Neural progenitor cell (in vitro differentiated cells): ENCODE results near the gene RAB11FIP5. TPM values are rescaled to one million over a fixed set of nuclear protein-coding genes. Genes with fewer than 3 reads are reported as not detected.
"Not testable (repeated sequence)": the region's sequence is repeated elsewhere in the genome, so short reads cannot be mapped to it uniquely, and the experiment has no call there.

Experiments used
- DNase-seq: peaks from one replicate; pipeline ENCODE4 v3.0.0-alpha.2; 2016; ENCODE audit warnings: low spot score
- H2AFZ ChIP-seq: fragments of 200-600 bp; sonication (generic); replicated peaks from 2 replicates; pipeline ENCODE4 v1.6.1; 2016; ENCODE audit warnings: antibody characterized with exemption
- H3F3A ChIP-seq: fragments of 200-600 bp; sonication (generic); 2 replicates; pipeline ENCODE4 v1.6.1; 2016; ENCODE audit warnings: antibody characterized with exemption, low read depth
- H3K27ac ChIP-seq: fragments of 200-600 bp; sonication (generic); 2 replicates; pipeline ENCODE4 v1.5.1; 2016; ENCODE audit warnings: mild to moderate bottlenecking
- H3K27me3 ChIP-seq: fragments of 200-600 bp; sonication (generic); 2 replicates; pipeline ENCODE4 v1.6.1; 2016; ENCODE audit warnings: mild to moderate bottlenecking, moderate library complexity
- H3K36me3 ChIP-seq: fragments of 200-600 bp; sonication (generic); 2 replicates; pipeline ENCODE4 v1.5.1; 2016
- H3K4me1 ChIP-seq: fragments of 200-600 bp; sonication (generic); 2 replicates; pipeline ENCODE4 v1.6.1; 2016; ENCODE audit warnings: mixed run types
- H3K4me2 ChIP-seq: fragments of 200-600 bp; sonication (generic); 2 replicates; pipeline ENCODE4 v1.6.1; 2016
- H3K4me3 ChIP-seq: fragments of 200-600 bp; sonication (generic); 2 replicates; pipeline ENCODE4 v1.5.1; 2016
- H3K79me2 ChIP-seq: fragments of 200-600 bp; sonication (generic); 2 replicates; pipeline ENCODE4 v1.6.1; 2016; ENCODE audit warnings: low read depth
- H3K9ac ChIP-seq: fragments of 200-600 bp; sonication (generic); 2 replicates; pipeline ENCODE4 v1.6.1; 2016
- H3K9me3 ChIP-seq: fragments of 200-600 bp; sonication (generic); 2 replicates; pipeline ENCODE4 v1.5.1; 2016; ENCODE audit warnings: low read depth
- H4K20me1 ChIP-seq: fragments of 200-600 bp; sonication (generic); 2 replicates; pipeline ENCODE4 v1.6.1; 2016; ENCODE audit warnings: low read depth
- H3K27ac Mint-ChIP-seq: 3 replicates; pipeline ENCODE4 v1.8.0; 2021; ENCODE audit warnings: mixed read lengths
- H3K27me3 Mint-ChIP-seq: 2 replicates; pipeline ENCODE4 v1.8.0; 2022; ENCODE audit warnings: low read depth, mild to moderate bottlenecking, inconsistent platforms, moderate library complexity, mixed read lengths; ENCODE audit not compliant: insufficient read depth
- H3K36me3 Mint-ChIP-seq: 3 replicates; pipeline ENCODE4 v1.8.0; 2021; ENCODE audit warnings: mixed read lengths
- H3K4me1 Mint-ChIP-seq: 3 replicates; pipeline ENCODE4 v1.8.0; 2021; ENCODE audit warnings: mixed read lengths
- H3K4me3 Mint-ChIP-seq: 3 replicates; pipeline ENCODE4 v1.8.0; 2021; ENCODE audit warnings: mild to moderate bottlenecking, moderate library complexity, mixed read lengths
- H3K9me3 Mint-ChIP-seq: 3 replicates; pipeline ENCODE4 v1.8.0; 2020; ENCODE audit warnings: mixed read lengths
- CTCF ChIP-seq: fragments of 200-600 bp; sonication (generic); IDR thresholded peaks from 2 replicates; pipeline ENCODE4 v1.5.1; 2017; ENCODE audit warnings: antibody characterized with exemption, mild to moderate bottlenecking
- EZH2 ChIP-seq: fragments of 200-600 bp; sonication (generic); IDR thresholded peaks from 2 replicates; pipeline ENCODE4 v1.6.1; 2017; ENCODE audit warnings: antibody characterized with exemption, mild to moderate bottlenecking, moderate library complexity
- EZH2phosphoT487 ChIP-seq: fragments of 200-600 bp; sonication (generic); IDR thresholded peaks from 2 replicates; pipeline ENCODE4 v1.6.1; 2017; ENCODE audit warnings: antibody characterized with exemption
- total RNA-seq: library from RNA; depleted of rRNA; stranded (reverse); fragments of >200 nt; gene quantifications from 2 replicates; pipeline ENCODE4 v1.2.3, GENCODE V29; 2015; ENCODE audit warnings: low replicate concordance

The RAB11FIP5 gene
- total RNA-seq, 1 donor from 2014 or later, result 4.2 TPM

GRCh38 chr2:73069041-73069854 lies 43.5 kb downstream of the RAB11FIP5 start:
- Mint-ChIP-seq H3K4me1 (peaks cover 29% of the 10 kb centered on the region), H3K4me3 (peak overlapping the region; percentile 92), H3K27me3 (peaks cover 8% of the 10 kb centered on the region), H3K9me3 (no peaks in the 10 kb centered on the region), H3K36me3 (peaks cover 7% of the 10 kb centered on the region), H3K27ac (no peak overlapping the region)
- Histone ChIP-seq H3K9ac (no peak overlapping the region), H4K20me1 (no peaks in the 10 kb centered on the region), H3K4me2 (no peak overlapping the region), H3F3A (peaks cover 5% of the 10 kb centered on the region), H2AFZ (no peak overlapping the region), H3K27ac (no peak overlapping the region), H3K79me2 (no peaks in the 10 kb centered on the region), H3K36me3 (no peaks in the 10 kb centered on the region), H3K4me1 (peaks cover 10% of the 10 kb centered on the region), H3K4me3 (no peak overlapping the region), H3K9me3 (no peaks in the 10 kb centered on the region), H3K27me3 (peaks cover 38% of the 10 kb centered on the region)
- no peak for DNase-seq
- TF ChIP-seq CTCF, result no peak
- TF ChIP-seq EZH2phosphoT487, result no peak
- no peak for TF ChIP-seq EZH2

GRCh38 chr2:73068147-73068546 lies 44.6 kb downstream of the RAB11FIP5 start:
- H3K27me3 Mint-ChIP-seq, result peaks cover 8% of the 10 kb centered on the region
- no peaks in the 10 kb centered on the region for H3K9me3 Mint-ChIP-seq
- H3K27ac ChIP-seq, result no peak overlapping the region
- no peak overlapping the region for H3K27ac Mint-ChIP-seq
- H2AFZ ChIP-seq, result no peak overlapping the region
- H4K20me1 ChIP-seq, result no peaks in the 10 kb centered on the region
- peaks cover 39% of the 10 kb centered on the region for H3K4me1 Mint-ChIP-seq
- H3K4me3 Mint-ChIP-seq, result peak overlapping the region; percentile 14
- no peak overlapping the region for H3K4me2 ChIP-seq
- TF ChIP-seq CTCF (no peak), EZH2phosphoT487 (no peak), EZH2 (no peak)
- DNase-seq, result no peak
- peaks cover 5% of the 10 kb centered on the region for H3F3A ChIP-seq
- H3K36me3 ChIP-seq, result no peaks in the 10 kb centered on the region
- peaks cover 7% of the 10 kb centered on the region for H3K36me3 Mint-ChIP-seq
- peaks cover 37% of the 10 kb centered on the region for H3K27me3 ChIP-seq
- H3K9ac ChIP-seq, result no peak overlapping the region
- H3K9me3 ChIP-seq, result no peaks in the 10 kb centered on the region
- no peaks in the 10 kb centered on the region for H3K79me2 ChIP-seq
- no peak overlapping the region for H3K4me3 ChIP-seq
- H3K4me1 ChIP-seq, result peaks cover 15% of the 10 kb centered on the region

- H3K9me3 ChIP-seq, result no peaks in the 10 kb centered on the region
- no peak overlapping the region for H3K4me2 ChIP-seq
- H3K9ac ChIP-seq, result no peak overlapping the region
- H3K4me1 ChIP-seq, result peaks cover 13% of the 10 kb centered on the region
- H3K36me3 ChIP-seq, result no peaks in the 10 kb centered on the region
- Mint-ChIP-seq H3K27ac (no peak overlapping the region), H3K36me3 (peaks cover 8% of the 10 kb centered on the region), H3K4me3 (no peak overlapping the region), H3K4me1 (peaks cover 37% of the 10 kb centered on the region), H3K27me3 (peaks cover 8% of the 10 kb centered on the region), H3K9me3 (no peaks in the 10 kb centered on the region)
- H3K4me3 ChIP-seq, result no peak overlapping the region
- H3F3A ChIP-seq, result peaks cover 5% of the 10 kb centered on the region
- H3K27me3 ChIP-seq, result peaks cover 26% of the 10 kb centered on the region
- H4K20me1 ChIP-seq, result no peaks in the 10 kb centered on the region
- no peaks in the 10 kb centered on the region for H3K79me2 ChIP-seq
- no peak overlapping the region for H3K27ac ChIP-seq
- DNase-seq, result no peak
- no peak overlapping the region for H2AFZ ChIP-seq
- TF ChIP-seq EZH2 (no peak), CTCF (no peak)
Measured at GRCh38 chr2:73067043-73067442, 45.7 kb downstream of the RAB11FIP5 start.

GRCh38 chr2:73065070-73065469 lies 47.7 kb downstream of the RAB11FIP5 start:
- H3K4me1 Mint-ChIP-seq, result peaks cover 33% of the 10 kb centered on the region
- H3K27ac Mint-ChIP-seq, H3K27ac ChIP-seq, DNase-seq, H3K4me3 ChIP-seq, H3K4me3 Mint-ChIP-seq, H3K9ac ChIP-seq, H3F3A ChIP-seq, H3K79me2 ChIP-seq, H4K20me1 ChIP-seq, H3K9me3 Mint-ChIP-seq, H3K36me3 ChIP-seq, H3K4me2 ChIP-seq, H2AFZ ChIP-seq, H3K27me3 Mint-ChIP-seq, H3K9me3 ChIP-seq: not testable (repeated sequence)
- peaks cover 10% of the 10 kb centered on the region for H3K4me1 ChIP-seq
- peaks cover 16% of the 10 kb centered on the region for H3K27me3 ChIP-seq
- peaks cover 11% of the 10 kb centered on the region for H3K36me3 Mint-ChIP-seq
